ENCODE data around the gene SIX5.

Gene SIX5

DNA sequence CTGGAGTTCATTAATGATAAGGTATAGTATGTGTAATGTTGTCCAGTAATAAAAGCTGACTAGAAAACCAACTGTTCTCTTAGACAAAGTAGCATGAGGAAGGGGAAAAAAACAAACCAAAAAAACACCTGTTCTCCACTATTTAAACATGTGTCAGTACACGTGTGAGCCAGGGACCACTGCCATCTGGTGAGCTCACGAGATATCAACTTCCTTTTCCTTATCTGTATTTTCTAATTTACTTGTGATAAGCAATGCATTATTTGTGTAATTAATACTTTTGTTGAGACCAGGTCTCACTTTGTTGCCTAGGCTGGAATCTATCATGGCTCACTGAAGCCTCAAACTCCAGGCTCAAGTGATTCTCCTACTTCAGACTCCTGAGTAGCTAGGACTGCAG lies 4.3 kb upstream of the SIX5 start:
- no peak for DNase-seq (ENCODE audit: low read depth)

DNA sequence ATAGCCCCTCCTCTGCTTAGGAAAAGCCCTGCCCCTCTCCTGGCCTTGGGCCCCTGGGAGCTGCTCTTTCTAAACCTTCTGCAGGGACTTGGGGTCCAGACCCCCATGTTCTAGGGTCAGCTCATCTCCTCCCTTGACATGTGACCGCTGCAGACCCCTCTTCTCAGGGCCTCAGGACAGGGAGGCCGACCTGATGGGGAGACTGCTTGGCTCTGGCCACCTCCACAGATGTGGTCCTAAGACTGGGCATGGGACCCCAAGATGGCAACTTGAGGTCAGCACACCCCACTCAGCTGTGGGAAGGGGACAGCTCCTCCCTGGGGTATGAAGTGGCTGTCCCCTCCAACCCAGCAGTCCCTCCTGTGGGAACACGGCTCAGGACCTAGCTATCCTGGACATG lies 3.9 kb upstream of the SIX5 start:
- DNase-seq (ENCODE audit: low read depth) = no peak

DNA sequence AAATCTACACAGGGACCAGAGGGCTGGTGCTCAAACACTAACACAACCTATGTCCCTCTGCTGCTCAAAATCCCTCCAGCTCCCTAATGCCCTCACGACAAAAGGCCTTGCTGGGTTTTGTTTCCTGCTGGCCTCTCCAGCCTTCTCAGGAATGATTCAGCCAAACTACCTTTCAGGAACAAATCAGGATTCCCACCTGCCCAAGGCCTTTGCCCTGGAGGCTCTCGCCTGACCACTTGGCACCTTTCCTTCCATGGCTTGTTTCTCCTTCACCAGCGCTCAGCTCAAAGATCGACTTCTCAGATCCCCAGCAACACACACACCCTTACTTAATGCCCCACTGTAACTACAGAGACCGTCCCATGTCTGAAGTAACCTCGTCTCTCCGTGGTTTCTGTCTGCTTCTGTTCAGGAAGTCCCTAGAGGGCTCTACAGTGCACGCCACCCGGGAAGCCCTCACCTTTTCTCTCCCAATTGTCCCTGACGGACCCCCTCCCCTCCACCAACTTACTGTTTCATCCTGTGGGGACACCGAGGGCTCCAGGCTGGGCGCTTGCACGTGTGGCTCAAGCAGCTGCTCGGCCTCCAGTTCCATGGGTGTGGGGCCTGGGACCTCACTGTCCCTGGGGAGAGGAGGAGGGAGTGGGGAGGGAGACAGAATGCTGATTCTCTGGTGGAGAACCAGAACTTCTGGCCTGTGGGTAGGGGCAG lies 3.2 kb upstream of the SIX5 start:
- no peak for DNase-seq (ENCODE audit: low read depth)

DNA sequence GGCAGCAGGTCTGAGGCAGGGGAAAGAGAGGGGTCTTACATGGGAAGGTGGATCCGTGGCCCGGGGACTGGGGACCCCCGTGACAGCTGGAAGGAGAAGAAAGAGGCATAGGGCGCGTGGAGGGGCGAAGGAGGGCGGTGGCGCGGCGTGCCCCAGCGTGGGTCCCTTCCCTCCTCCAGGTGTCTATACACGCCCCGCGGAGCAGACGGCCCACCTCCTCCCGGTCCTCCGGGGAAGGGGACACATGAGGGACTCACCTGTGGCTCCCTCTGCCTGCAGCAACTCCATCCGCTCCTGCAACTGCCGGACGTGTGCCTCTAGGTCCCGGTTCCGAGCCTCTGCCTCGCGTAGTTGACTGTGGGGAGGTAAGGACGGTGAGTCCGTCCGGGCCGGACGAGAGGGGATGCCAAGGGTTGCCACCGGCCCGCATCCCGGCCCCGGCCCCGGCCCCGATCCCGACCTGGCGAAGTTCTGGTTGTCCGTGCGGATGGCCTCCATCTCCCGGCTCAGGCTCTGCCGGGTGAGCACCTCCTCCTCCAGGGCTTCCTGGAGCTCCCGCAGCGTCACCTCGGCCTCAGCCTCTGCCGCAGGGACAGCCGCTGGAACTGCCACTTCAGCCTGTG lies 2.4 kb upstream of the SIX5 start:
- no peak for DNase-seq (ENCODE audit: low read depth)

DNA sequence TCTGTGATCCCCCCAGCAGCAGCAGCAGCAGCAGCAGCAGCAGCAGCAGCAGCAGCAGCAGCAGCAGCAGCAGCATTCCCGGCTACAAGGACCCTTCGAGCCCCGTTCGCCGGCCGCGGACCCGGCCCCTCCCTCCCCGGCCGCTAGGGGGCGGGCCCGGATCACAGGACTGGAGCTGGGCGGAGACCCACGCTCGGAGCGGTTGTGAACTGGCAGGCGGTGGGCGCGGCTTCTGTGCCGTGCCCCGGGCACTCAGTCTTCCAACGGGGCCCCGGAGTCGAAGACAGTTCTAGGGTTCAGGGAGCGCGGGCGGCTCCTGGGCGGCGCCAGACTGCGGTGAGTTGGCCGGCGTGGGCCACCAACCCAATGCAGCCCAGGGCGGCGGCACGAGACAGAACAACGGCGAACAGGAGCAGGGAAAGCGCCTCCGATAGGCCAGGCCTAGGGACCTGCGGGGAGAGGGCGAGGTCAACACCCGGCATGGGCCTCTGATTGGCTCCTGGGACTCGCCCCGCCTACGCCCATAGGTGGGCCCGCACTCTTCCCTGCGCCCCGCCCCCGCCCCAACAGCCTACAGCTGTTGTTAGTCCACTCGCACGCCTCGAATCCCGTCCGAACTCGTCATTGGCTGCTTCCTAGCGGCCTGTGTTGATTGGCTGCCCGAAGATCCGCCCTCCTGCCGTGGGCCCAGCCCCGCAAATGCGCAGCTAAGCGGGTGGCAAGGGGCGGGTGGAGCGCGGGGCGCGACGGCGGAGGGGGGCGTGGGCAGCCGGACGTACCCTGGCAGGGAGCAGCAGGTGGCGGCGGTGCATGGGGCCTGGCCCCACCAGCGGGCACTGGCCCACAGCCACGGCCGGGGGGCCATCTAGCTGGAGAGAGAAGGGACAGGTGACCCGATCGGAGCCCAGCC lies 1.4 kb upstream of the SIX5 start:
- DNase-seq (ENCODE audit: low read depth) = peak; percentile 91

DNA sequence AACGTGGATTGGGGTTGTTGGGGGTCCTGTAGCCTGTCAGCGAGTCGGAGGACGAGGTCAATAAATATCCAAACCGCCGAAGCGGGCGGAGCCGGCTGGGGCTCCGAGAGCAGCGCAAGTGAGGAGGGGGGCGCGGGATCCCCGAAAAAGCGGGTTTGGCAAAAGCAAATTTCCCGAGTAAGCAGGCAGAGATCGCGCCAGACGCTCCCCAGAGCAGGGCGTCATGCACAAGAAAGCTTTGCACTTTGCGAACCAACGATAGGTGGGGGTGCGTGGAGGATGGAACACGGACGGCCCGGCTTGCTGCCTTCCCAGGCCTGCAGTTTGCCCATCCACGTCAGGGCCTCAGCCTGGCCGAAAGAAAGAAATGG lies 754 bp upstream of the SIX5 start:
- peak; percentile 44 for DNase-seq (ENCODE audit: low read depth)

DNA sequence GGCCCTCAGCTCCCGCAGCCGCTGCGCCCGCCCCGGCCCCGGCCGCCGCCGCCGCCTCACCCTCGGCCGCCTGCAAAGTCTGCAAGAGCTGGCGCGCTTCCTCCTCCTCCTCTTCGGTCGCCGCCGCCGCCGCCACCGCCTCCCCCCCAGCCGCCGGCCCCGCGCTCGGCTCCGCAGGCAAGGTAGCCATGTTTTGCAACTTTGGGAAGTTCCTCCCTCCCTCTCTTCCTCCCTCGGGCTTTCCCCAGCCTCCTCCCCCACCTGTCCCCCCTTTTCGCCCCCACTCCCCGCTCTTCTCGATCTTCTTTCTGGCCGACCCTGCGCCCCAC lies 433 bp downstream of the SIX5 start:
- no peak for DNase-seq (ENCODE audit: low read depth)

DNA sequence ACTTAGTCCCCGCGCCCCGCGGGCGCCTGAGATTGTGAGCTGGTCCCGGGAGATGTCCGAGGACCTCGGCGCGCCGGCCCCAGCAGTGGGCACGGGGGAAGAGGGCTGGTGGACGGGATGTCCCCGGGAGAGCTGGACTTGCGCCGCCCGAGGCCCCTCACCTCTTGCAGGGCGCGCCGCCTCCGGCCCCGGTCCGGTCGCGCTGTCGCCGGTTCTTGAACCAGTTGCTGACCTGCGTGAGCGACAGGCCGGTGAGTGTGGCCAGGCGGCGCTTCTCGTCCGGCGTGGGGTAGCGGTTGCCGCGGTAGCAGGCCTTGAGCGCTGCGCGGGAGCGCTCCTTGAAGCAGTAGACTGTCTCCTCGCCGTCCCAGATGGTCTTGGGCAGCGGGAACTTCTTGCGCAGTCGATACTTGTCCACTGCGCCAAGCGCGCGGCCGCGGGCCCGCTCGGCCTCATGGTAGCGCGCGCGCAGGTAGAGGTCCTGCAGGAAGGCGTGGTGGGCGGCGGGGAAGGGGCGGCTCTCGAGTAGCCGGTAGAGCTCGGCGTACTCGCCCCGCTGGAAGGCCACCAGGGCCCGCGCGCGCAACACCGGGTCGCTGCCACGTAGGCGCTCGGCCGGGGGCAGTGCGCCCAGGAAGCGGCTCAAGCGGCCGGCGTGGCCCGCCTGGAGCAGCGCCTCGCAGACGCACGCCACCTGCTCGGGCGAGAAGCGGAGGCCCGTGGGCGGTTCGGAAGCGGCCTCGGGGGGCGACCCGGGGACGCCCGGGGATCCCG lies 984 bp downstream of the SIX5 start:
- DNase-seq (ENCODE audit: low read depth) = no peak

DNA sequence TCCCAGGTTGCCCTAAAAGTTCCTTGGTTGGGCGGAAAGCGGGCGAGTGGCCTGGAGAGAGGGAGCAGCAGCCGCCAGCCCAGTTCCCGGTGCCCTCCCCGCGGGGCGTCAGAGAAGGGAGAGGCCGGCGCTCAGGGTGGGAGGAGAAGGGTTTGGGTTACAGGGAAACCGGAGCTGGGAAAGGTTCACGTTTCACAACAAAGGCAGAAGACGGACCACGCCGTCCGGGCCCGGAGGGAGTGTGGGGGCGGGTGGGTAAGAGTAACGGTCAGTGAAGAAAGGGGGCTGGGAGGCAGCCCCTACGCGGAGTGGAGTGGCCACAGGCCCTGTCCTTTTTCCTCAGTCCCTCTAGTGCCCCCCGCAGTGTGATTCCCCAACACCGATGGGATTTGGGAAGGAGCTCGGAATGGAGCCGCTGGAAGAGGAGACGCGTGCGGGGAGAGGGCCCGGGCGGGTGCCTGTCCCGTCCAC lies 1.6 kb downstream of the SIX5 start:
- DNase-seq (ENCODE audit: low read depth) = no peak

DNA sequence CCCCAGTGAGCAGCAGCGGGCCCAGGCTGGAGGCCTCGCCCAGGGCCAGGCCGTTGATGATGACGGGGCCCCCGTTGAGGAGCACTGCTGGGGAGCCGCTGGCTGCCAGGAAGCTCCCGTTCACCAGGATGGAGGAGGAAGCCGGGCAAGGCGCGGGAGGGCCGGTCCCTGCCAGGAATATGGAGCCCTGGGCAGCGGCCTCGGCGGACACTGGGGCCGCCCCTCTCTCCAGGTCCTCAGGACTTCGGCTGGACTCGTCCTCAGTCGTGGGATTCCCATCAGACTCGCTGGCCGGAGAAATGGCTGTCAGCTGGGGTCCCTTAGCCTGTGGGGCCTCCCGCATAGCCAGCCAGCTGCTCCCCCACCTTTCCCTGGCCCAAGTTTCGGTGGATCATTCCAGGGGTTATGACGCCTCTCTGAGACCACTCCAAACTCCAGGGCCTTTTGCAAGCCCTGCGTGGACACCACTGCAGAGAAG lies 2.1 kb downstream of the SIX5 start:
- no peak for DNase-seq (ENCODE audit: low read depth)

DNA sequence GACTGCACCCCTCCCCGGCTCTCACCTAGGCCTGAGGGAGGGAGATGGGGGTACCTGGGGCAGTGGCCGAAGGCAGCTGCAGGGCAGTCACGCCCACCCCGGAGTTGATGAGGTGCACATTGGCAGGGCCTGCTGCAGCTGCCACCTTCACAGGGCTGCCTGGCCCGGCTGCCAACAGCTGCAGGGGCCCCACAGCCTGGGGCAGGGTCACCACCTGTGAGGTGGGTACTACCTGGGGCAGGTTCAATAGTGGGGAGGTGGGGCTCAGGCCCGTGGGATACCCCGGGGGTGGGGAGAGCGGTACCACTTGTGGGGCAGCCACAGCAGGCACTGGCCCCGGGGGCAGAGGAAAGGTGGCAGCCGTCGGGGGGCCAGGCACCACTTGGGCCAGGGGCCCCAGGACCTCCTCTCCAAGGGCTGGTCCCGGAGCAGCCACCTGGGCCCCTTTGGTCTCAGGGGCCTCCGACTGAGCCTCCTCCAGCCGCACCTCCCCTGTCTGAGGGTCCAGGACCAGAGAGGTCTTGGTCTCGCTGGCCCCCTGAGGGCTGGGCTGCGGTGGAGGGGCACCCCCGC lies 2.7 kb downstream of the SIX5 start:
- no peak for DNase-seq (ENCODE audit: low read depth)

DNA sequence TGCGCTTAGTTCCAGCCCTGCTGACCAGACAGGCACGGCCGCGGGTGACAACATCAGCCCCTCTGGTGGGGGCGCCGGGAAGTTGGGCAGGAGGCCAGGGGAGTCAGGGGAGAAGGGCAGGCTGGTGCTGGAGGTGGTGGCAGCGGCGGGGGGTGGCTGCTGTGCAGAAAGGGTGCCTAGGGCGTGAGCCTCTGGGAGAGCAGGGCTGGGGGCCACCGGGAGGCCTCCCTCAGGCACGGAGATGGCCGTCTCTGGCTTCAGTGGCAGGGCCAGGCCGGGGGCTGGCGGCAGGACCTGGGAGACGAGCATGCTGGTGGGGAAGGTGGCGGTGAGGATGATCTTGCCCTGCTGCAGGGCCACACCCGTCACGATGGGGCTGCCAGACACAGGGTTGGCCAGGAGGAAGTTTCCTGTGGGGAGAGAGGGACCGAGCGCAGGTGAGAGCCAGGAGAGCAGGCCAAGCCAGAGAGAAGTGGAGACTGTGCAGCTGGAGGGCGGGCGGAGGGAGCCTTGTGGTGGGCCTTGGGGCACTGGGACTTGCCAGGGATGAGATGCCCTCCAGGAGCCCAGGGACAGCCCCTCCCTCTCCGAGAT lies 3.3 kb downstream of the SIX5 start:
- DNase-seq (ENCODE audit: low read depth) = no peak

DNA sequence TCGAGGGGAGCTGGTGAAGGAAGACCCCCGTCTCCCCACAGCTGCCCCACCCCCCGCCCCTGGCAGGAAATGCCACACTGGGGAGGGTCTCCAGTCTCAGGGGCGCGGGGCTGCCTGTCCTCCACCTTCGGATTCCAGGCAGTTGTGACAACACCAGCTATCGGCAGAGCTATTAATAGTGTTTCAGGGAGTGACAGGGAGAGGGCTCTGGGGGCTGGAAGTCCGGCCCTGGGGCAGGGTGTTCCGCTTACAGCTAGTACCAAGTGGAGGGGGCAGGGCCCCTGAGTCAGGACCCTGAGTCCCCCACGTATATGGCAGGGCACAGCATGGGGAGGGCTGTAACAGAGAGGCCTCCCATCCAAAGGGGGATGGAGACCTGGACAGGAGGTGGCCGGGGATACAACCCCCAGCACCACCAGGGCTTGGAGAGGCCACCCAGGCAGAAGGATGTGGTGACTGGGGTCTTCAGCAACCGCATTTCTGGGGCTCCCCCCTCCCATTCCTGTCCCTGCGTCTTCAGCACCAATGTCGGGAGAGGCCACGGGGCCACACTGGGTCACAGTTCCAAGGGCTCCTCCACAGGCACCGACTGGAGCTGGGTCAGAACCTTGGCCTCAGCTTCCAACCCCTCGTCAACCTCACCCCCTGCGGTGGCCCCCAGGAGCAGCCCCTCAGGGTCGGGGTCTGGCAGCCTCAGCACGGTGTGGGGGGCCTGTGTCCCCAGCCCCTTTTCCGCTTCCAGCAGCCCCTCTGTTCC lies 3.9 kb downstream of the SIX5 start:
- DNase-seq (ENCODE audit: low read depth) = no peak

DNA sequence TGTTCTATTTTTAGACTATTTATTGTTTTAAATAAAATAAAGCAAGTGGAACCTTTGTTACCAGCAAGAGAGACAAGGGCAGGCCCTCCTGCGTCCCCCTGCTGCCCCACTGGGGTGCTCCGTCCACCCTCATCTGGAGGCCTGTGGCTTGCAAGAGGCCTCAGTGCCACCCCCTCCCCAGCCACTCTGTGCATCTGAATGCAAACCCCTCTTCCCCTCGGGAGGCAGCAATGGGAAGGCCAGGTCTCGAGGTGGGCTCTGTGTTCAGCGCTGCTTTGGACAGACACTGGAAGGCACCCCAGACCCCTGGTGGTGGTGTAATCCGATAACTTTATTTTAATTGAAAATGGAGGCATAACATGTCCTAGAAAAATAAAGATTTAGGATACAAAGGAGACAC lies 4.6 kb downstream of the SIX5 start:
- no peak for DNase-seq (ENCODE audit: low read depth)

DNA sequence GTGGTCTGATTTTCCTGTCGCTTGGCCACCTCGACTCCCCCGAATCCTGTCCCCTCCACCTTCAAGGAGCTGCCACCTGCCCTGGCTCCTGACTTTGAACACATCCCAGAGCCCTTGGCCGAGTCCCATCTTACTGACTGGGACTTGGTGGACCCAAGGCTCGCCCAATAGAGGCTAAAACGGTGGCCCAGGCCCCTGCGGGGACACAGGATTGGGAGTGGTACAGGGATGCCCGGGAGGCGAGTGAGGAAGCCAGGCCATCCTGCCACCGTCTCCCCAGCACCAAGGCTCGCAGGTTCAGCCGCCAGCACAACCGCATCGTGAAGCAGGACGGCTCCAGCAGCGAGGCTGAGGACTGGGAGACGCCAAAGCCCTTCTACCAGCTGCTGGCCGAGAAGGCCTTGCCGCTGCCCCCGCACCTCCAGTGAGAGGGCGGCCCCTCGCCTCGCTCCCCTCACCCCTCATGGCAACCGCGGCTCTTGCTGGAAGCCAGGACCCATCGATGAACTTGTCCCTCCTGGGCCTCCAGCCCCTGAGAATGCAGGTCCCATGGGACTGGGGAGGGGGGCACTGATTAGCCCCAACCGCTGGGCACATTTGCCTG lies 5.3 kb downstream of the SIX5 start:
- no peak for DNase-seq (ENCODE audit: low read depth)

DNA sequence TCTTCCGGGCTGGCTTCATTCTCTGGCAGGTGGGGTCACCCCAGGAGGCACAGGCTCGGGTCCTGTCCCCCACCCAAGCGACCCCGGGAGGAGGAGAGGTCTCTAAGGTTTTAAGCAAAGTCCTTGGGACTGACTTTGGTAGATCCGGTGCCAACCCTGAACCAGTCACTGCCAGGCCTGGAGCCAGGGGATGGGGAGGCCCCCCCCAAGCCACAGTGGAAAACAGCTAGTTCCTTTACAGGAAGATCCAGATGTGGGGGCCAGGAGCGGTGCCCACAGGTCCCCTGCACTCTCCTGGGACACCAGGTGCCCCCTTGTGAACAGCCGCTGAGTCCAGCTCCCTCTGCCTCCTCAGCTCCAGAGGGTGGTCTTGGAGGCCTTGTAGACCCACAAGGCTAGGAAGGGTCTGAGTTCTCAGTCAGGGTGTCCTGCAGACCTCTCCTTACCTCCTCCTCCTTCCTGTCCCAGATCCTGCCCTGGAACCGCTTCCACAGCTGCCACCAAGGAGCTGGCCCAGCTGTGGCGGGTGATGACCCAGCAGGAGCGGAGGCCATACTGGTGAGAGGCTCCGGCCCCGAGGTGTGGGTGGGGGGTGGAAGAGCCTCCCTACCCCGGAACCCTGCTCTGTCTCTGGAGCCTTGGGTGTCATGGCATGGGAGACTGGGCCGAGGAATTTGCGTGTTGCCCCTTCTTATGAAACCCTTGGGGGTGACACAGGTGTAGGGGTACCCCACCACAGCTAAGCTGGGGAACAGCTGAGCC lies 6.0 kb downstream of the SIX5 start:
- no peak for DNase-seq (ENCODE audit: low read depth)

DNA sequence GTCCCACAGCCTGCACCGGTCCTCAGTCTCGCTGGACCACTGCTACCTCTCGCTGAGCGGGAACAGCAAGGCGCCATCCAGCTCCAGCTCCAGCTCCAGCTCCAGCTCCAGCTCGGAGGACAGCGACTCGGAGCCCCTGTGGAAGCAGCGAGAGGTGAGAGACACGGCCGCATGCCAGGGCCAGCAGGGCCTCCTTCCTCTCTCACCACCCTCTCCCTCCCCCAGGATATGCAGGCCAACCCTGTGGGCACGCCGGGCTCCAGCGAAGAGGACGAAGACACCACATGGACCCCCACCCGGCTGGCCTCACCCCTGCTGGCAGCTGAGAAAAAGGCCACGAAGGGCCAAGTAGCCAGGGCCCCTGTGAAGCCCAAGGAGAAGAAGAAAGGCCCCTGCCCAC lies 7.3 kb downstream of the SIX5 start:
- DNase-seq (ENCODE audit: low read depth) = no peak

DNA sequence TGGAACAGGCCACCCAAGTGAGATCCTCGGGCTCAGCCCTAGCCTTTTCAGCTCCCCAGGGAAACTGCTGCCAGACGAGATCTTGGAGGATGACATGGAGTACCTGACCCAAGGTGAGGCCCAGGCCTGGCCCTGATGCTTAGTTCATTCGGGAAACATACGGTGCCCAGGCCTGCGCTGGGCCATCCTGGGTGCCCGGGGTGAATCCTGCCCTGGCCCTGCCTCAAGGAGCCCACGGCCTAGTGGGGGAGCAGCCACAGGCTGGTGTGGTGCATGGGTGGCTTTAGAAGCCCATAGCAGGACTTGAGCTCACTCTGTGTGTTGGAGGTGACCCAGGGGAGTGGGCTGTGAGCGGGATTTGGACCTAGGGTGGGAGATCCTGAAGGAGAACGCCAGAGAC lies 10.1 kb downstream of the SIX5 start:
- DNase-seq (ENCODE audit: low read depth) = no peak

DNA sequence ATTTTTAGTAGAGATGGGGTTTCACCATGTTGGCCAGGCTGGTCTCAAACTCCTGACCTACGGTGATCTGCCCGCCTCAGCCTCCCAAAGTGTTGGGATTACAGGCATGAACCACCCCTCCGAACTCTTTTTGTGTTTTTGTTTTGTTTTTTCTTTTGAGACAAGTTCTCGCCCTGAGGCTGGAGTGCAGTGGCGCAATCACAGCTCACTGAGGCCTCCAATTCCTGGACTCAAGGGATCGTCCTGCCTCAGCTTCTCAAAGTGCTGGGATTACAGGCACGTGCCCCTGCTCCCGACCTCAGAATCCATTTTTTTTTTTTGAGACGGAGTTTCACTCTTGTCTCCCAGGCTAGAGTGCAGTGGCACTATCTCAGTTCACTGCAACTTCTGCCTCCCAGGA lies 11.4 kb downstream of the SIX5 start:
- no peak for DNase-seq (ENCODE audit: low read depth)

DNA sequence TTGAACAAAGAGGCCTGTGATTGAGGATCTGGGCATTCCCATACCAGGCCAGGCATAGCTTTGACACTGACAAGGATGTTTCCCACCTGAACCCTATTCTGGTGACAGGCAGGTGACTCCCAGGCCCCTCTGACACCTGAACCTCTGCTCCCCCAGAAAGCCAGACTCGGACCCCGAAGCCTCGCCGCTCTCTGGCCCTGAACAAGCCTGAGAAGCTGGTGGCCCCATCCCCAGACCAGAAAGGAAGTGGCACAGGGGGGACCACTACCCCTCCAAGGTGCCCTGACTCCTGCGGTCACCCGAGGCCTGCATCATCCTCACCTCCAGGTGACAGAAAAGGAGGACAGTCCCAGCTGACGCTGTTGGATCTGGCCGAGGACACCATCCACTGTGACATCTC lies 14.7 kb downstream of the SIX5 start:
- DNase-seq (ENCODE audit: low read depth) = no peak
